GM12892 (cell line): ENCODE data around the gene ANKRD31.

ENCODE experiments used
- POLR2A ChIP-seq: IDR thresholded peaks from 2 replicates; pipeline ENCODE4 v1.6.1; 2011; ENCODE audit warnings: low read depth, low read length, control low read depth
- TAF1 ChIP-seq: IDR thresholded peaks from 2 replicates; pipeline ENCODE4 v1.6.1; 2011; ENCODE audit warnings: low read depth, mild to moderate bottlenecking, control low read depth, low read length, borderline replicate concordance

GRCh38 chr5:75078027-75078426, 158.7 kb downstream of the ANKRD31 start:
- no peak for TF ChIP-seq TAF1
- no peak for TF ChIP-seq POLR2A
